BJ (cell line): ENCODE data around the gene CHST8. TPM values are rescaled to one million over a fixed set of nuclear protein-coding genes. Genes with fewer than 3 reads are reported as not detected.

Source experiments
- CTCF ChIA-PET: fragments of 350-600 bp; formaldehyde crosslinking; extraction: SDS; loops from one replicate; lab custom pipeline; 2021; ENCODE audit warnings: antibody characterized with exemption, inconsistent platforms; lab: Yijun Ruan, JAX
- POLR2A ChIA-PET: fragments of 300-600 bp; sonication (Branson Sonifier 250); formaldehyde crosslinking; extraction: SDS; loops from one replicate; lab custom pipeline; 2021; ENCODE audit warnings: antibody characterized with exemption; lab: Charles Lee
- DNase-seq: peaks from one replicate; pipeline ENCODE4 v3.0.0-alpha.2; 2011; ENCODE audit warnings: low read depth
- H3K27me3 ChIP-seq: 2 replicates; pipeline ENCODE4 v1.6.0; 2011; ENCODE audit warnings: low read length; ENCODE audit not compliant: control insufficient read depth, insufficient read depth
- H3K36me3 ChIP-seq: 2 replicates; pipeline ENCODE4 v1.5.1; 2011; ENCODE audit warnings: low read length; ENCODE audit not compliant: control insufficient read depth, insufficient read depth
- H3K4me3 ChIP-seq: 2 replicates; pipeline ENCODE4 v1.5.1; 2011; ENCODE audit warnings: low read depth, mild to moderate bottlenecking, control low read depth, low read length
- CTCF ChIP-seq: IDR thresholded peaks from 2 replicates; pipeline ENCODE4 v1.5.1; 2011; ENCODE audit warnings: low read depth, mild to moderate bottlenecking, control low read depth, inconsistent platforms, low read length, moderate library complexity; ENCODE audit not compliant: insufficient read depth
- polyA plus RNA-seq: library from polyadenylated mRNA; depleted of rRNA; stranded (reverse); fragments of >200 nt; gene quantifications from 2 replicates; pipeline ENCODE4 v1.2.3, GENCODE V29; 2011

CHST8 gene
- polyA plus RNA-seq, 1 experiment = 0.09 TPM

GRCh38 chr19:33686687-33687480 lies 65.1 kb downstream of the CHST8 start:
- no peak for TF ChIP-seq CTCF
- POLR2A ChIA-PET = no interaction called here
- DNase-seq = no peak
- Histone ChIP-seq H3K4me3 (no peak overlapping the region), H3K36me3 (no peaks in the 10 kb centered on the region), H3K27me3 (no peaks in the 10 kb centered on the region; the same call in 1 of the 2 replicates)
- CTCF ChIA-PET = no interaction called here

- CTCF ChIA-PET = no interaction called here
- no peak for DNase-seq
- H3K4me3 ChIP-seq = no peak overlapping the region
- no peaks in the 10 kb centered on the region; the same call in 1 of the 2 replicates for H3K27me3 ChIP-seq
- no peaks in the 10 kb centered on the region for H3K36me3 ChIP-seq
- POLR2A ChIA-PET = no interaction called here
- no peak for TF ChIP-seq CTCF
These were observed 65.9 kb downstream of the CHST8 start for GRCh38 chr19:33687481-33688170.

GRCh38 chr19:33688171-33688992 lies 66.6 kb downstream of the CHST8 start:
- DNase-seq = no peak
- CTCF ChIA-PET = no interaction called here
- no peak overlapping the region for H3K4me3 ChIP-seq
- no peak for TF ChIP-seq CTCF
- POLR2A ChIA-PET = interaction anchor here (0.6 kb wide), 1 partner anchor 10 kb away, joined by 3 read pairs; no protein-coding TSS in a partner anchor
- H3K36me3 ChIP-seq = no peaks in the 10 kb centered on the region
- H3K27me3 ChIP-seq = no peaks in the 10 kb centered on the region; the same call in 1 of the 2 replicates

- no peak overlapping the region for H3K4me3 ChIP-seq
- H3K36me3 ChIP-seq = no peaks in the 10 kb centered on the region
- no peak for TF ChIP-seq CTCF
- no peaks in the 10 kb centered on the region for H3K27me3 ChIP-seq
- ChIA-PET CTCF (no interaction called here), POLR2A (no interaction called here)
- DNase-seq = no peak
These were observed 67.5 kb downstream of the CHST8 start for GRCh38 chr19:33689138-33689746.
